ENCODE measurements around the gene TBC1D12. TPM values are rescaled to one million over a fixed set of nuclear protein-coding genes. Genes with fewer than 3 reads are reported as not detected.
"Not testable (repeated sequence)": the region's sequence is repeated elsewhere in the genome, so short reads cannot be mapped to it uniquely, and the experiment has no call there.

The TBC1D12 gene
- total RNA-seq, 1 donor from 2014 or later, result 0.54 TPM

- H3K4me1 Mint-ChIP-seq, result no peaks in the 10 kb centered on the region
- H3K9me3 Mint-ChIP-seq, result no peaks in the 10 kb centered on the region
- intact Hi-C loops (cut with micrococcal nuclease), result no loop called here
- no peak overlapping the region for H3K27ac Mint-ChIP-seq
- H3K27me3 Mint-ChIP-seq, result peaks cover 7% of the 10 kb centered on the region
- H3K4me3 Mint-ChIP-seq, result no peak overlapping the region
- no peak for DNase-seq
- H3K36me3 Mint-ChIP-seq (ENCODE audit: low read depth), result no peaks in the 10 kb centered on the region
These were observed 18.8 kb upstream of the TBC1D12 start for GRCh38 chr10:94383530-94383929.

GRCh38 chr10:94385733-94386132 lies 16.6 kb upstream of the TBC1D12 start:
- H3K27me3 Mint-ChIP-seq; intact Hi-C loops (cut with micrococcal nuclease); H3K36me3 Mint-ChIP-seq (ENCODE audit: low read depth); H3K4me1 Mint-ChIP-seq; H3K4me3 Mint-ChIP-seq; H3K9me3 Mint-ChIP-seq; H3K27ac Mint-ChIP-seq; DNase-seq: not testable (repeated sequence)

GRCh38 chr10:94392117-94392516 lies 10.2 kb upstream of the TBC1D12 start:
- H3K4me1 Mint-ChIP-seq; H3K4me3 Mint-ChIP-seq; intact Hi-C loops (cut with micrococcal nuclease); H3K9me3 Mint-ChIP-seq; H3K27me3 Mint-ChIP-seq; H3K36me3 Mint-ChIP-seq (ENCODE audit: low read depth); H3K27ac Mint-ChIP-seq; DNase-seq: not testable (repeated sequence)

GRCh38 chr10:94397549-94398370 lies 4.6 kb upstream of the TBC1D12 start:
- Mint-ChIP-seq H3K4me3 (no peak overlapping the region), H3K4me1 (peaks cover 2% of the 10 kb centered on the region), H3K9me3 (peaks cover 3% of the 10 kb centered on the region), H3K27me3 (peaks cover 29% of the 10 kb centered on the region), H3K36me3 (ENCODE audit: low read depth) (no peaks in the 10 kb centered on the region), H3K27ac (no peak overlapping the region)
- intact Hi-C loops (cut with micrococcal nuclease), result no loop called here
- DNase-seq, result no peak

GRCh38 chr10:94398762-94399161 lies 3.6 kb upstream of the TBC1D12 start:
- H3K9me3 Mint-ChIP-seq, result peaks cover 3% of the 10 kb centered on the region
- intact Hi-C loops (cut with micrococcal nuclease), result no loop called here
- H3K27me3 Mint-ChIP-seq, result peaks cover 31% of the 10 kb centered on the region
- H3K27ac Mint-ChIP-seq, result no peak overlapping the region
- no peak overlapping the region for H3K4me3 Mint-ChIP-seq
- no peaks in the 10 kb centered on the region for H3K36me3 Mint-ChIP-seq (ENCODE audit: low read depth)
- peaks cover 4% of the 10 kb centered on the region for H3K4me1 Mint-ChIP-seq
- no peak for DNase-seq

- no peak overlapping the region for H3K27ac Mint-ChIP-seq
- H3K36me3 Mint-ChIP-seq (ENCODE audit: low read depth), result no peaks in the 10 kb centered on the region
- peaks cover 5% of the 10 kb centered on the region for H3K4me1 Mint-ChIP-seq
- DNase-seq, result peak; percentile 60
- intact Hi-C loops (cut with micrococcal nuclease), result loop anchor here (1.0 kb wide), 1 partner anchor 41 kb away; the partner anchor contains the start of gene NOC3L
- H3K4me3 Mint-ChIP-seq, result peak overlapping the region; percentile 82
- peaks cover 52% of the 10 kb centered on the region for H3K27me3 Mint-ChIP-seq
- H3K9me3 Mint-ChIP-seq, result peaks cover 3% of the 10 kb centered on the region
These were observed 570 bp downstream of the TBC1D12 start for GRCh38 chr10:94402843-94403379.

- Mint-ChIP-seq H3K9me3 (peaks cover 3% of the 10 kb centered on the region), H3K27ac (no peak overlapping the region), H3K4me3 (peak overlapping the region; percentile 82), H3K36me3 (ENCODE audit: low read depth) (no peaks in the 10 kb centered on the region), H3K27me3 (peaks cover 55% of the 10 kb centered on the region), H3K4me1 (peaks cover 5% of the 10 kb centered on the region)
- intact Hi-C loops (cut with micrococcal nuclease), result no loop called here
- peak; percentile 67 for DNase-seq
These were observed 1.3 kb downstream of the TBC1D12 start for GRCh38 chr10:94403380-94404213.

GRCh38 chr10:94405406-94405805 lies 3.1 kb downstream of the TBC1D12 start:
- peaks cover 52% of the 10 kb centered on the region for H3K27me3 Mint-ChIP-seq
- H3K4me3 Mint-ChIP-seq, result no peak overlapping the region
- H3K27ac Mint-ChIP-seq, result no peak overlapping the region
- H3K4me1 Mint-ChIP-seq, result peaks cover 5% of the 10 kb centered on the region
- no peaks in the 10 kb centered on the region for H3K36me3 Mint-ChIP-seq (ENCODE audit: low read depth)
- DNase-seq, result no peak
- H3K9me3 Mint-ChIP-seq, result peaks cover 3% of the 10 kb centered on the region
- intact Hi-C loops (cut with micrococcal nuclease), result no loop called here

- peaks cover 4% of the 10 kb centered on the region for H3K4me1 Mint-ChIP-seq
- intact Hi-C loops (cut with micrococcal nuclease), result no loop called here
- no peak overlapping the region for H3K27ac Mint-ChIP-seq
- H3K4me3 Mint-ChIP-seq, result no peak overlapping the region
- no peaks in the 10 kb centered on the region for H3K36me3 Mint-ChIP-seq (ENCODE audit: low read depth)
- H3K27me3 Mint-ChIP-seq, result peaks cover 49% of the 10 kb centered on the region
- H3K9me3 Mint-ChIP-seq, result no peaks in the 10 kb centered on the region
- no peak for DNase-seq
These were observed 5.3 kb downstream of the TBC1D12 start for GRCh38 chr10:94407668-94408067.

GRCh38 chr10:94409021-94409657 lies 6.8 kb downstream of the TBC1D12 start:
- Mint-ChIP-seq H3K4me1 (no peaks in the 10 kb centered on the region), H3K27me3 (peaks cover 51% of the 10 kb centered on the region), H3K36me3 (ENCODE audit: low read depth) (no peaks in the 10 kb centered on the region), H3K9me3 (no peaks in the 10 kb centered on the region), H3K27ac (no peak overlapping the region), H3K4me3 (no peak overlapping the region)
- DNase-seq, result no peak
- intact Hi-C loops (cut with micrococcal nuclease), result no loop called here

GRCh38 chr10:94411304-94411703 lies 9.0 kb downstream of the TBC1D12 start:
- intact Hi-C loops (cut with micrococcal nuclease), result no loop called here

GRCh38 chr10:94412449-94412848 lies 10.1 kb downstream of the TBC1D12 start:
- H3K36me3 Mint-ChIP-seq (ENCODE audit: low read depth), result no peaks in the 10 kb centered on the region
- H3K4me1 Mint-ChIP-seq, result no peaks in the 10 kb centered on the region
- no peak overlapping the region for H3K27ac Mint-ChIP-seq
- H3K4me3 Mint-ChIP-seq, result no peak overlapping the region
- H3K27me3 Mint-ChIP-seq, result peaks cover 36% of the 10 kb centered on the region
- DNase-seq, result no peak
- H3K9me3 Mint-ChIP-seq, result no peaks in the 10 kb centered on the region
- intact Hi-C loops (cut with micrococcal nuclease), result no loop called here

More at GRCh38 chr10:94411304-94411703, 9.0 kb downstream of the TBC1D12 start:
- Mint-ChIP-seq H3K9me3 (no peaks in the 10 kb centered on the region), H3K27ac (no peak overlapping the region), H3K4me3 (no peak overlapping the region), H3K4me1 (no peaks in the 10 kb centered on the region), H3K36me3 (ENCODE audit: low read depth) (no peaks in the 10 kb centered on the region), H3K27me3 (peaks cover 39% of the 10 kb centered on the region)
- no peak for DNase-seq

GRCh38 chr10:94413361-94413760 lies 11.0 kb downstream of the TBC1D12 start:
- Mint-ChIP-seq H3K4me3 (no peak overlapping the region), H3K4me1 (no peaks in the 10 kb centered on the region), H3K27me3 (peaks cover 32% of the 10 kb centered on the region), H3K27ac (no peak overlapping the region), H3K36me3 (ENCODE audit: low read depth) (no peaks in the 10 kb centered on the region), H3K9me3 (no peaks in the 10 kb centered on the region)
- no peak for DNase-seq
- intact Hi-C loops (cut with micrococcal nuclease), result no loop called here
